AG08395 (cell line): ENCODE measurements around the gene TRPV5.

Source experiments
- DNase-seq: peaks from one replicate; pipeline ENCODE4 v3.0.0; 2012; ENCODE audit warnings: mixed read lengths, low spot score

The TRPV5 gene

DNA sequence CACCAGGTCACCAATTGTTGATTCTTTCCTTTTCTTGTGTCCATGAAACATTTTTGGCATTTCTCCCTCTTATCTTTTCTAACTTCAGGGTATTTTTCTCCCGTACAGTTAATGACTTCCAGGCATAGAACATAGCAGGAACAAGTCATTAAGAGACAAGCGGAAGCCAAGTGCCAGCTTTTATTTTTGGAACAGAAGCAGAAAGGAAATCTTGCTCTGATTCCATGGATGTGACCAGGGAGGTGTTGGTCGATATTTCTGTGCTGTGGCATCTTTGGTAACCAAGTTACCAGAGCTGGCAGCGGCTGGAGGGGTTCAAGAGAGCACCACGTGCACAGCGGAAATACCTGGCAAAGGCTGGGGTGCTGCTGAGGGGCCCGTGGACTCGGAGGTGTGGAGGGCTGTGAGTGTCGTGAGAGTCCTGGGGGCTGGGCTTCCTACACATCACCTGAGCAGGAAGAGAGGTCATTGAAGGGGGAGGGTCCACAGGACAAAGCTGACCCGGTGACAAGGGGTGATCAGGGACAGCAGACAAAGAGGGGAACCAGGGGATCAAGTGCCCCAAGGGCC is 7.5 kb upstream of the TRPV5 start:
- DNase-seq, result no peak

DNA sequence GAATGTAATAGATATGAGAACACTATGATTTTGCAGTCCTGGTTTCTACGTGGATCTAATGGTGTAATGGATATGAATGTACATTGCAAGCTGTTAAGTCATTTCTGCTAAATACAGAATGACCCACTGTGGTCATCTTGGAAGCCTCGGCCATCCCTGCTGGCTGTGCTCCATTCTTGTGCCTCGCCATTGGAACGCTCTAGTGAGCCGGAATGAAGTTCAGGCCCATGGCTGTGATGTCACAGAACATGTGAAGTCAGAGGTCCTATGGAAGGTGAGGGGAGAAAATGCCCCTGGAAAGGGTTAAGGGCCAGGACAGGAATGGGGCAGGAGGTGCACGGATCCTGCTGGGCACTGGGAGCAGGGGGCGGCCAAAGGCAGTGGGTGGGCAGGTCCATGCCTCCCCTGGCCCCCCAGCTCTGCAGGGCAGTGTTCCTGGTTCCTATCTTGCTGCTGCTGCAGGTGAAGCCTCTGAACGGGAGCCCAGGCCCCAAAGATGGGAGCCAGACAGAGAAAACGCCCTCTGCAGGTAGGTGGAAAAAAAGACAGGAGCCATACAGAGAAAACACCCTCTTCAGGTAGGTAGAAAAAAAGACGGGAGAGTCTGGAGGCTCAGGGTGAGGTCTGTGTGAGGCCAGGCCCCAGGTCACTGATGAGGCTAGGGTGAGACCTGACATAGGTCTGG is 5.8 kb upstream of the TRPV5 start, which contains the start of gene LLCFC1:
Gene LLCFC1, plus strand, starts transcription at position 259 of the 685 bp plus-strand sequence. Its CDS starts 138 bp downstream, at position 397.
- DNase-seq, result no peak

DNA sequence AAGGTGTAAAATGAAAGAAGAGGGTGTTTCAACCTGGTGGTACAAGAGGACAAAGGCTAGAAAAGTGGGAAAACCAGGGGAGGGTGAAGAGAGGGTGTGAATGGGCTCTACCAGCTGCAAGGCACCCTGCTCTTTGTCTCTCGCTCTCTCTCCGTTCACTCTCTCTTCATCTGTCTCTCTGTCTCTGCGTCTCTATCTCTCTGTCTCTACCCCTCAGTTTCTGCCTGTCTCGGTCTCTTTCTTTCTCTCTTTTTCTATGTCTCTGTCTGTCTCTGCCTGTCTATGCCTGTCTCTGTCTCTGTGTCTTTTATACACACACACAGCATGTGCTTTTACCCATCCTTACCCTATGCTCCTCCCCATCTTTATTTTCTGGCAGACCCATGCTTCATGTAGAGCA is 5.1 kb upstream of the TRPV5 start:
- no peak for DNase-seq

- no peak for DNase-seq
These were observed 2.5 kb upstream of the TRPV5 start for GRCh38 chr7:142935941-142936565.

- no peak for DNase-seq
These were observed 510 bp upstream of the TRPV5 start for GRCh38 chr7:142934056-142934455.

GRCh38 chr7:142933092-142933475 is 462 bp downstream of the TRPV5 start:
- DNase-seq, result no peak

DNA sequence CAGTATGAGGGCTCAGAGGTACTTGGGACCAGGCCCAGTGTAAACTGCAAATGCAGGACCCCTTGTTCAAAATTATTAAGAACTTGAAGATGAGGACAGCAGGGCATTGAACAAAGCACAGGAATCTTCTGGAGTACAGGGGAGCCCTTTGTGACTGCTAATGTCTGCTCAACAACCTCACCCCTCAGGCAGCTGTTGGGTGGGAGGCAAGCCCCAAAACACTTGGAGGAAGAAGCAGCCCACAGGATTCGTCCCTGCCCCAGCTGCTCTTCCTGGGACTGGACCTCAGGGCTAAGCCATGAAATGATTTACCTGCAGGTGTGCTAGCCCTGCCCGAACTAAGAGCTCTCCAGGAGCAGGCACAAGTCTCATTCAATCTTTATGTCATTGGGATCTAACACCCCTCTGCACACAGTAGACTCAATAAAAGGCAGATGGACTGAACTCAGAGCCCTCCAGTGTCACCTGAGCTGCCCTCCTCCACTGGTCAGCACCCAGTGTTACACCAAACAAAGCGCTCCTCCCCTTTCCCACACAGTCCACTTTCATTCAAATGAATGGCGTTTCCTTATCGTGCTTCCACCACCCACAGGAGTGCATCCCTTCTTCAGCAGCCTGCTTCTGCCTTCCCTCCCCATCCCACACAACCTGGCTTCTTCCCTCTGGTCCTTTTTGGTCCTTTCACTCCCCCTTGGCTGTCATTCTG is 1.0 kb downstream of the TRPV5 start:
- no peak for DNase-seq

- no peak for DNase-seq
These were observed 3.3 kb downstream of the TRPV5 start for GRCh38 chr7:142930126-142930730.

DNA sequence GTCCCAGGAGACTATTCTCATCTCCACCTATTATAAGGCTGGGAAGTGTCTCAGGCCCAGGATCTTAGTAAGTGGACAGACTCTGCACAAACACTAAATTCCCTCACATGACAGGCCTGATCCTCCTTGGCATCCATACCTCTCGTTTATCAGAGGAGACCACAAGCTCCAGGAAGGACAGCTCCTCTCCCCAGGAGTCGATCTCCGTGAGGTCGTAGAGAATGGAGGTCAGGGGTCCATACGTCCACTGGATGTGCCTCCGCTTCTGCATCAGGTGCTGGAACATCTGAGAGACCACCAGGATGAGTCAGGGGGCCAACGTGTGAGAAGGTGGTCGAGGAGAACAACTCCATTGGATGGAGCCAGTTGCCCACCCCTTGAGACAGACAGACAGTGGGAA is 5.6 kb downstream of the TRPV5 start:
- DNase-seq, result no peak

GRCh38 chr7:142927085-142927745 is 6.3 kb downstream of the TRPV5 start:
- no peak for DNase-seq

DNA sequence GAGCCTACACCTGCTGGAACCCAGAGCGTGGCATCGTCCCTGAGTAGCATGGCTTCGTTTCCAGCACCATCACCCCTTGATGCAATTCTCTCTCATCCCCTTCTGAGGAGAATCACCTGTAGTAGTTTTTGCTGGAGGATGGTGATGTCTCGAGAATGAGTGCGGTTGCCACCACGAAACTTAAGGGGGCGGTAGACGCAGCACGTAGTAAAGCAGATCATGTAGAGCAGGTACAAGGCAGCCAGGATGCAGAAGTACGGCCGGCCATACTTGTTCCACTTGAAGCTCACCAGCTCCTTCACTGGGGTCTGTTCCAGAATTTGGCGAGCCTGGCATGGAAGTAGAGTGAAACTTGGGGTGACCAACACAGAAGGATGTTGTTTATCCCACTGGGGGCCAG is 8.1 kb downstream of the TRPV5 start:
- DNase-seq, result no peak

GRCh38 chr7:142923391-142923790 is 10.2 kb downstream of the TRPV5 start:
- DNase-seq, result no peak

DNA sequence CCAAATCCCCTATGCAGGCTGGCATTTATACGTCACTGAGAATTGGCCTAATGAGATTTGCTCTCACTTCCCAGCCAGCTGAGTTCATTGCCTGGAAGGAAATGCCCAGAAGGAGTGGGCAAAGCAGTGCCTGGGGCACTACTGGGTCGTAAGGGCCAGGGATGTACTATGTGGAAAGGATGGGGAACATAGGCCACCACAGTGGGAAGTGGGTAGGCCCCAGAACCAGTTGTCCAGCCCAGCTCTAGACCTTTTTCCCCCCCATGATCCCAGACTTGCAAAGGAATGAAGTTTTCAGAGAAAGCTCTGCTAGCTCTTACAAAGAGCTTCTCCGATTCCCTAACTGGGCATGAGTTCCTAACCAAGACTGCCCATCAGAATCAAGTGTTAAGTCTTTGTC is 13.9 kb downstream of the TRPV5 start:
- DNase-seq, result no peak

DNA sequence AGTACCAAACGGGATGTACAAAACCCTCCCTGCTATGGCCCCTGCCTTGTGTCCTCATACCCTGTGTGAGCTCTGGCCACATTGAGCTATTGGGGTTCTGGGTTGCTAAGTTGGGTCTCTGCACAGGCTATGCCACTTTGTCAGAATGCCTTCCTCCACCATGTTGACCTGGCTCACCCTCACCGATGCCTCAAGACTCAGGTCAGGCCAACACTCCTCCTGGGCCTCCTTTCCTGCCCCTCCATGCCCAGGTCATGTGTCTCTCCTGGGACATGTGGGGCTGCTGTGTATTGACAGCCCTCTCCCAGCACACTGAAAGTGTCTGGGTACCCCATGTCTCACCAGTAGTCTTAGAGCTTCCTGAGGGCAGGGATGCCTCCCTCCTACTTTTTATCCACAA is 14.6 kb downstream of the TRPV5 start:
- DNase-seq, result no peak

DNA sequence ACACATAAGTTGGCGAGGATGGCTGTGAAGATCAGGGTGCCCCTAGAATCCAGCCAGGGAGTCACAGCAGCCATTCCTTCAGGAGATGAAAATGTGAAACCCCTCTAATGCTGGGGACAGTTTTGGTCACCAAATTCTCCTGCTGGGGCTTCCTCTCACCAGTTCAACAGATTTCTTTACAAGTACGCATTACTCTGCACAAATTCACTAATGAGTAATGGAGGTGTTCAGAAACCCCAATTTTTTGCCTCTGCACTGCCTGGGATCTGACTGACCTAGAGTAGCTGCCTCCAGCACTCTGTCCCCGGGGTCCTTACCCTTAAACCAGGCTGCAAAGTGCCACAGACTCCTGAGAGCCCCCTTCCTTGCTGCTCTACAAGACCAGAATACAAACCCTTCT is 16.1 kb downstream of the TRPV5 start:
- no peak for DNase-seq

- DNase-seq, result no peak
These were observed 17.0 kb downstream of the TRPV5 start for GRCh38 chr7:142916508-142916907.

GRCh38 chr7:142915315-142915714 is 18.2 kb downstream of the TRPV5 start:
- DNase-seq, result no peak

GRCh38 chr7:142914121-142914520 is 19.4 kb downstream of the TRPV5 start:
- DNase-seq, result no peak

GRCh38 chr7:142913566-142913965 is 20.0 kb downstream of the TRPV5 start:
- no peak for DNase-seq

DNA sequence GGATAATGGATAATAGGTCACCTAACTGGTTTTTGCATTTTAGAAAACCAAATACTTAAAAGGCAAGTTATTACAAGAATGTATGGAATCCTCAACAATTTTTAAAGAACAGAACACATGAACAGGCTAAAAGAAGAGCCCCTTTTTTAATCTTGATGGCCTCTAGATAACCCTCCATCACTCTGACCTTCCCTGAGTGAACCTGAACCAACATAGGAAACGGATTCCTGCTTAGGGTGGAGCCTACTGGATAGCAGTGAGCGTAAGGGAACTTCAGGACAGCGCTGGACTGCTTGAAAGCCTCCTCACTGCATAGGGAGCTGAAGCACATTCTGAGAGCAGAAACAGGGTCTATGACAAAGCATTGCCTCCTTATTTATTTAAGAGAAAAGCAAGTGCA is 20.5 kb downstream of the TRPV5 start:
- no peak for DNase-seq

- no peak for DNase-seq
These were observed 23.1 kb downstream of the TRPV5 start for GRCh38 chr7:142910481-142910880.

GRCh38 chr7:142910031-142910433 is 23.5 kb downstream of the TRPV5 start:
- DNase-seq, result no peak
